NCI-H82 treated with DMSO at 0.1 percent for 48 hours (cell line): ENCODE results near the gene MGMT.

Experiments used
- DNase-seq: peaks from one replicate; lab custom pipeline; 2025; ENCODE audit not compliant: unreplicated experiment; lab: John Stamatoyannopoulos, UW

Gene MGMT

DNA sequence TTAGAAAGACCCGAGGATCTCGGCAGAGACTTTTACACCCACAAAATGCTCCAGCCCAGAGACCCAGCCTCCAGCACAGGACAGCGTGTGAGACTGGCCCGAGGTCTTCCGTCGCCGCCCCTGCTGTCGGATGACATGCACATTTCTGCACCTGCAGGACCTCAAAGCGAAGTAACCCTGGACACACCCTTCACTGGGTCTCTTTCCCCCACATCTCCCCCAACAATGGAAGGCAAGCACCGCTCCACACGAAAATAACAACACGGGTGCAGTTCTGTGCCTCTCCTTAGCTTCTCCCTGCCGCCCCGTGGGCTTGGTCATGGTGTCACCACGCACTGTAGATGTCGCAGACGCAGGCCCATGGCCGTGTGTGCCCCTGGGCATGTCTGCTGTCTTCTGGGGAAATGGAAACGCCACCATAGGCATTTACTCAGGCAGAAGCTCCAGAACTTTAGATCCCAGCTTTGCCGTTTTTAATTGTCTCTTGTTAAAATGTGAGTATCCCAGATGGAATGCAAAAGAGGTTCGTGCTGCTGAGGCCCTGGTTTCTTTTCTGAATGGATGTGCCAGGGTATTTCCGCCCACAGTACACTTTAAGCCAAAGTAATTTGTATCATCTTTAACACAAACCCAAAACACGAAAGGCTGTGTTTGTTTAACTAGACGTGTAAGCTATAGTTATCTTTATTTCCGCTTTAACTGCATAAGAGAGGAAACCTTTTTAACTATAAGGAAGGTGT, 237.9 kb downstream of the MGMT start:
- DNase-seq = no peak

DNA sequence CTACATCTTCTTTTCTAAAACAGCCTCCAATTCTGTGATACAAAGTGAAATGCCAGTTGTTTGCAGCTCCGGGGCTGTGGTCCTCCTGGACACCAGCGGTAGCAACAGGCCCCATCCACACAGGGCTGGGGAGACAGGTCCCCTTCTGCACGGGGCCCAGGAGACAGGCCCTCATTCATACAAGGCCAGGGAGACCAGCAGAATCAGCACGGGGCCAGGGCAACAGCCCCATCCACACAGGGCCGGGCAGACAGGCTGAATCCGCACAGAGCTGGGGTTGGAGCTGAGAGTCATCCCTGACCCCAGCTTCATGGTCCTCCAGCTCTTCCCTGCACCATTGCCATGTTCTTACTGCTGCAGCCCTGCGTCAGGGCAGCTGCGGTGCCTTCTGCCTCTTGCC, 238.6 kb downstream of the MGMT start:
- no peak for DNase-seq

DNA sequence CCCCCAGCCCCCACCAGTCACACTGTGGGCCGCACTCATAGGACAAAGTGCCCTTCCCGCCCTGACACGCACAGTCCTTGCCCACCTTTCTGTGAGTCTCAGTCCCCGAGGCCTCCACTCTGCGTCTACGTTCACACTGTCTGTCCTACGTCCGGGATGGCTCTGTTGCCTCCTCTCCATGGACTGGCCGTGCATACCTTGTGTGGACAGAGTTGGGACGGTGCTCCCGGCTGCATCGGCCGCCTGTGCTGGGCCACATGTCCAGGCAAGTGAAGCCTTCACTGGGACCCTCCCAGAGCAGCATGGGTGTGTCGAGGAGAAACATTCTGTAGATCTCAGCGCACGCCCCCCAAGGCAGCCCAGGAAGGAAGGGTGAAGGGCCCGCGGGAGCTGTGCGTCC, 239.0 kb downstream of the MGMT start:
- no peak for DNase-seq

DNA sequence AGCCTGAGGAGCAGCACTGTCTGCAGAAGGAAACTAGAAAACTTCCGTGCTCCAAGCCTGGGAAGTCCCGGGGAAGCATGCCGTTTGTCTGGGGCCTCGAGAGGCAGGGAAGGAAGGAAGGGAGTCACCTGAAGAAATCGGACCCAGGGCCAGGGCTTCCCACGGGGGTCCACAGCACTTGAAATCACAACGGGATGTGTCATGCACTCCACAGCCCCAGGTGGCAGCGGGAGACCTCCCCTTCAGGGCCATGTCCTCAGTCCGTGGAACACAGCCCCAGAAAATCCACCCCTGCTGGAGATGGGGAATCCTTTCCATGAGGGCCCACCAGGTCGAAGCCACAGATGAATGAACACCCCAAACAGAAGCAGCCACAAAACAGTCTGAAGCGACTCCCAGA, 239.5 kb downstream of the MGMT start:
- DNase-seq = no peak

DNA sequence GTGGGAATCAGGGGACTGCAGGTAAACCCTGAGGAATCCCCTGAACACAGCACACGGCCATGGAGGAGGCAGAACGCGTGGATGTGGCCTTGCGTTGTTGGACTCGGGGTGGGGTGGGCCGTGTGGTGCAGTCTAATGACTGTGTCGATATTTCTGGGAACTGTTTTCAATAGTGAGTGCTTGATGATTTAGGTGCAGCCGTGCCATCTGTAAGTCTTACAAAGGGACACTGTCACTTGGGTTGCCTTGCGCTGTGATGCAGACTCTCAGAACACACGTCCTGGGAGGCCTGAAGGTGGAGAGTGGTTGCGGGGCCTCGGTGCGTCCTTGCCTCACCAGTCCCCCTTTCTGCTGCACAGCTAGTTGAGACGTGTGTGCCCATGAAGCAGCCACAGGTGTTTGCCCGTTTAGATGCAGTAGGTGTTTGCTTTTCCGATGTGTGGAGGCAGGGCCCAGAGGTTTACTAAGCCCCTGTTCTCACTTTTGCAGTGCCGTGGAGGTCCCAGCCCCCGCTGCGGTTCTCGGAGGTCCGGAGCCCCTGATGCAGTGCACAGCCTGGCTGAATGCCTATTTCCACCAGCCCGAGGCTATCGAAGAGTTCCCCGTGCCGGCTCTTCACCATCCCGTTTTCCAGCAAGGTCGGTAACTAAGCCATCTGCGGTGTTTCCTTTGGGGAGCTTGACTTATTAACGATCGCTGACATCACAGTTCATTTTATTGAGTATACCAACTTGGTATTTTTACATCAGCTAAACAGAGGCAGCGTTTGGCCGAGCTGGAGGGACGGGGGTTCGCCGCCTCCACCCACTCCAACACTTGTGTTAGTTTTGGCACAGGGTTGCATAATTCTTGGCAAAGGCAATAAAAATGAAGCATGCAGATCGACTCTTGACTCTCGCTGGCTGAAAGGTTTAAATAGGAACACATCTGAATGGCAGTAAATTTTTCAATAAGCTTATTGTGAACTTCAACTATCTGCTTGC, 240.7 kb downstream of the MGMT start:
- DNase-seq = no peak

DNA sequence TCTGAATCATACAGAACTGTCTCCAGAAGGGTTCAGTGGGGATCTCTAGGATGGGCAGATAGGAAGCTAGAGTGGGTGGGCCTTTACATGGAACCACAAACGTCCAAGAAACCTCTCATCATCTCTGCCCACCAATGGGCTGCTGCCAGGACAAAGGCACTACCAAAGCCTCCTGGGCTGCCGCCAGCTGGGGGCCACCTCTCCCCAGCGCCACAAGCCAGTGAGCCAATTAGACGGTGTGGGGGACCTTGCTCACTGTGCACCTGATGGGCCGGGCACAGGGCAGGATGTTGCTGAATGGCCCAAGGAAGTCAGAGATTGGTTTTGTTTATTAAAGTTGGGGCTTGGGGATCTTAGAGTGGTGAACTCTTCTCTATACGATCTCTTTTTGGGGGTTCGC, 242.1 kb downstream of the MGMT start:
- no peak for DNase-seq

DNA sequence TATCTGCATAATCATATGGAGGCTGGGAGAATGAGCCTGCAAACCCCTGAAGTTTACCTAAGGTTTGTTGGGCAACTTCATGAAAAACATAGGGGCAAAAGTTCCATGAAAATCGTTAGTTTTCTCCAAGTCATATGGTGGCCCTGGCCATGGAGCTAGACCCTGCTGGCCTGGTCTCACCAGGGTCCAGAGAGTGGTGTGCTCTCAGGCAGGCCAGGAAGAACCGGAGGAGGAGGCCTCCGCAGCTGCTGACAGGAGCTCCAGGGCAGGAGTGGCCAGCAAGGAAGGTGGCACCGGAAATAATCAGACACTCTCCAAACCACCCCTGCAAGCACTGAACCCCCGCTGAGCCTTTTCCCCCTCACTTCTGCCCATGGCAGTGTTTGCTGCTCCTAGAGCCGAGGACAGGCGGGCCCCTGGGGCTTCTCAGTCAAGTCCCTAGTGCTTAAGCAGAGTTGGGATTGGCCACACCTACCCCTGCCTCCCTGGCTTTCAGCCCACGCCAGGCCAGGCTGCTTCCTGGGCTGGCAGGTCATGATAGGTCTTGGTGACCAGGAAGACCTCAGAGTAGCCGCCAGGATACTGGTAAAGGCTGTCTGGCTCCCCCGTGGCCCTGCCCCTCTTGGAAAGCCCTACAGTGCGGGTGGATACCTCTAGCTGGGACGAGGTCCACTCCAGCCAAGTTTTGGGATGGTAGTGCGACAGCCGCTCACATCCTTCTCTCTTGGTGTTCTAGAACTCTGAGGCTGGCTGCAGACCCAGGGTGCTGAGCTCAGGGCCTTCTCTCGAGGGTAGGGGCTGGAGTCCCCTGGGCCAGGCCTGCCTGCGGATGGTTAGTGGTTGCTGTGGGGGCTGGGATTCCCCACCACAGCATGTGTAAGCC, 242.8 kb downstream of the MGMT start:
- DNase-seq = no peak

DNA sequence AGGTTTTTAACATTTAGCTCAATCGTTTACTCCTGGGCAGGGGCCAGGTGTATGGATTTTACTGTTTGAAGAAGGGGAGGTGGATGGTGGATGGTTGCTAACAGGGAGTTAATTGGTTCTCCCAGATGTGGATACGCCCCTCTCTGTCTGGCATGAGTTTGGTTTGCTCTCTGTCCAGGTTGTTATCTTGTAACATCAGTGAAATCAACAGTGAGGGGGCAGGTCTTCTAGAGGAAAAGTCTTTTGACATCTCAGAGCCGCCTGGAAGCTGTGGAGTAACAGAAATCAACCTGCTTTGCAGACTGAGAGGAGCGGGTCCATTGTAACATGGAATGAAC, 243.4 kb downstream of the MGMT start:
- no peak for DNase-seq

DNA sequence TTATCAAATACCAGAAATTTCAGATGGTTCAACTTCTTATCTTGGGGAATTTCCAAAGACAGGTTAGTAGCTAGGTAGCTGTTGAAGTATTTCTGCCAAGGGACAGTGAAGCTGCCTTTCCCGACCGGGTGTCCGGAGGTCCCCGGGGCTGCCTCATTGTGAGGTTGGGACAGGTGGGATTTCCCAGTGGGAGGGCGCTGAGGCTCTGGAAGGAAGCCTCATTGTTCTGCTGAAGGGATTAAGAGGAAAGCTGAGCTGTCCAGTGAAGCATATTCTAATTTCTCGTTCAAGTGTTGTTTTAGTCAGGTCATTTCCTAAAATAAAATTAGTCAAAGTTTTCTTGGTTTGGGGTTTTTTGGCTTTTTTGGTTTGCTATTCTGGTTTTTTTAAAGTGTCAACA, 244.2 kb downstream of the MGMT start:
- no peak for DNase-seq

DNA sequence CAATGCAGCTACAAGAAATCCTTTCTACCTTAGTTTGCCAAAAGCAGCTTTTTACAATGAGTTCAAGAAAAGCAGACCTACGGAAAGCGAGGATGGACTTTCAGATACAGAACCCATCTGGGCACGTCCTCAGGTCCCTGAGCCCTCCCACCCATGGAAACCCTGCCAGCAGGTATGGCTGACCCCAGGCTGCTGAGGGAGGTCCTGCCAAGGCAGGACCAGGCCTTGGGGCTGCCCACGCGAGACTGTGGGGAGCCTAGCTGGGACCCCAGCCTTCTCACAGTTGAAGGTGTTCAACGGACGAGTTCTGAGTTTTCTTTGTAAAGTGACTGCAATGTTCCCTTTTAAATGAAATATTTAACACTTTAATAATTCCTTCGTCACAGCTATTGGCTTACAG, 245.0 kb downstream of the MGMT start:
- no peak for DNase-seq

DNA sequence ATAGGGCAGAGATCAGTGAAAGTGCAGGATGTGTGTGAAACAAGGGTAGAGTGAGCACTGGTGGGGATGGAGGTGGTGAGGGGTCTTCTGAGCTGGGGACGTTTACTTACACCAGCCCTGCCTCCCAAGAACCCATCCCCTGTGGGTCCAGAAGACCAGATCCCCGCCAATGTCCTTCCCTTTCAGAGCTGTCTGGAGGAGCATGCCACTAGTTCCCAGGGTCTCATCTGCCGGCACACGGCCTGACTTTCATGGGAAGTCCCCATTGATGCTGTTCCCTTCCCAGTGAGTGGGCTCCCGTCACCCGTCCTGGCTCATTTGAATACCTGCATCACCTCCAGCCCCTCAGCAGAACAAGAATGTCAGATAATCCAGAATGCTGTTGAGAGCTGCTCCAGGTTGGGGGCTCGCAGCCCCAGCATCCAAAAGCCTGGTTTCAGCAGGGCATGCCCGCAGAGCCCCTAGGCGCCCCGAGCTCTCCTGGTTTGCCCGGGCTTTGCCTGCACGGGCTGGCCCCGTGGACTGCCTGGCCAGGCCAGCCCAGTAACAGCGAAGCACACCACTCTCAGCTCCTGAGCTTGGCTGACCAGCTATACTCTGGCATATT, 246.7 kb downstream of the MGMT start:
- DNase-seq = no peak

DNA sequence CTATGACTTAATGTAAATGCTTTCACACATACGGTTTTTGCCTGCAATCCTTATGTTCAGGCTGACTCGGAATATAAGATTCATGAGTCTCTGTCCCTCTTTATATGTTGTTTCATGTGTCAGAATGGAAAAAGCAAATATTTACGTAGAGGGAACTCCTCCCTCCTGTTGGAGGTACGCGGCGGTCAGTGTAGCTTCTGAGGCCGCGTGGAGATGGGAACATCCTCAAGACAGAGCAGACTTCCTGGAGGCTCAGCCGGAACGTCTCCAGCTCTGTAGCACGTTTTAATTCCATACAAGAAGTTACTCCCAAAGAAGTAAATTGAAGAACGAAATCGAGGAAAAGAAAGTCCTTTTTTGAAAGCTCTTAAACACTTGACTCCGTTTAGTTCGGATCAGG, 248.8 kb downstream of the MGMT start:
- DNase-seq = no peak

DNA sequence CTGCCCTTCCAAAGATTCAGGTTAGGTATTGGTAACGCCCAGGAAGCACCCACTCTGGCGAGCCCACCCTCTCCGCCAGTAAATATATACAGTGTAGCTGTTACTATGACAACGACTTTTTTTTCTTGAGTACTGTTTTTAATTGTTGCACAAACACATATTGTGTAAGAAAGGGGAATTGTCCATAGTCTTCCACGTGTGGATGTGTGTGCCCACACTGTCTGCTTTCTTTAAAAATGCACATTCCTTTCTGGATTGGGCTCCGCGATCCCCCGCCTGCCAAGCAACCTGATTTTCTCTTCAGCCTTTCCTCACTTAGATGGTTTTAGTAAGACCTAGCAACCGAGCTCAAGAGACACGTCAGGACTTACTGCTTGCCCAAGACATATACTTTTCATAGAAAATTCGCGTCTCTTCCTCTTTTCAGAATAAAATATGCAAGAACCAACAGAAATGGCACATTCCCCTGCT, 249.2 kb downstream of the MGMT start:
- no peak for DNase-seq

DNA sequence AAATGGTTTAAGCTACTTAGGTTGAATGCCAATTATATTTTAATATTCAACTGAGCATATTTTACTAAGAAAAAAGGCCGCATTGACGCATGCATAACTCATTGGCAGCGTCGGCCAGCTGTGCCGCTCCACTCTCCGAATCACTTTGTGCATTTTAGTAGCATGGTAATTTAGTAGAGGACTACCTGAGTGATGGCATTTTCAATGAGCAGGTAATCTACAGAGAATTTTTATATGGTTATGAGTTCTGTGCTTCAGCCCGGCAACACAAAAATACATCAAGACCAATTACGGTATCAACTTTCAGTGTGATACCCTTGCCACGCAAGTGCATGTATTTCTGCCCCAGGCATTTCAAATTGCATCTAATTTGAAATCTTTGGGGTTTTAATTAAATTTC, 249.8 kb downstream of the MGMT start:
- DNase-seq = no peak

DNA sequence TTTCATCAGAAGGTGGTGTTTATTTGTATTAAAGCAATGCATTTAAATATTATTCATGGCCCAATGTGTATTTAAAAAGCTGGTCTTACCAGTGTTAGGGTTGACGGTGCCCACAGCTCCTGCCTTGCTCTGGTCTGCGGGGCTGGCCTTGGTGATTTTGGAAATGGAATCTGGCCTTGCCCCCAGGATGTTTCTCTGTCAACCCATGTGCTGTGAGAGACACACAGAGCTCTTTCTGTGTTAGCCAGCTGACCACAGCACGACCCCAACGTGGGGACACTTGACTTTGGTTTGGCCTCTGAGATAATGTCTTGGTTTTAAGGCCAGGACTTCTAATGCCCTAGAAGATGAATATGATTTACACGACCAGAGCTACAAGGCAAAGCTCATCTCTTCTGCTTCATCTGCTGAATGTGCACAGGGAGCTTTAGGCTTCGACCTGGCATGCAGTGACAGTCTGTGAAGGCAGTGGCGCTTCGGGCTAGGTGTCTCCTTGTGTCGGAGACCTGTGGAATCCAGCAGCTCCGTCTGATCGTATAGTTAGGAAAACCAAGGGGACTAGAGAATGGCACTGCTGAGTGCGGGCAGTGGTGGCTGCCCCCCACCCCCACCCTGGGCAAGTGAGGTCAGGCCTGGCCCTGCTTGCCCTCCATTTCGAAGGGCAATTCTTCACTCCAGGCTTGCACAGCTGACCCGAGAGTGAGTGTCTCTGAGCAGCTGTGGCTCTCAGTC, 250.9 kb downstream of the MGMT start:
- no peak for DNase-seq

DNA sequence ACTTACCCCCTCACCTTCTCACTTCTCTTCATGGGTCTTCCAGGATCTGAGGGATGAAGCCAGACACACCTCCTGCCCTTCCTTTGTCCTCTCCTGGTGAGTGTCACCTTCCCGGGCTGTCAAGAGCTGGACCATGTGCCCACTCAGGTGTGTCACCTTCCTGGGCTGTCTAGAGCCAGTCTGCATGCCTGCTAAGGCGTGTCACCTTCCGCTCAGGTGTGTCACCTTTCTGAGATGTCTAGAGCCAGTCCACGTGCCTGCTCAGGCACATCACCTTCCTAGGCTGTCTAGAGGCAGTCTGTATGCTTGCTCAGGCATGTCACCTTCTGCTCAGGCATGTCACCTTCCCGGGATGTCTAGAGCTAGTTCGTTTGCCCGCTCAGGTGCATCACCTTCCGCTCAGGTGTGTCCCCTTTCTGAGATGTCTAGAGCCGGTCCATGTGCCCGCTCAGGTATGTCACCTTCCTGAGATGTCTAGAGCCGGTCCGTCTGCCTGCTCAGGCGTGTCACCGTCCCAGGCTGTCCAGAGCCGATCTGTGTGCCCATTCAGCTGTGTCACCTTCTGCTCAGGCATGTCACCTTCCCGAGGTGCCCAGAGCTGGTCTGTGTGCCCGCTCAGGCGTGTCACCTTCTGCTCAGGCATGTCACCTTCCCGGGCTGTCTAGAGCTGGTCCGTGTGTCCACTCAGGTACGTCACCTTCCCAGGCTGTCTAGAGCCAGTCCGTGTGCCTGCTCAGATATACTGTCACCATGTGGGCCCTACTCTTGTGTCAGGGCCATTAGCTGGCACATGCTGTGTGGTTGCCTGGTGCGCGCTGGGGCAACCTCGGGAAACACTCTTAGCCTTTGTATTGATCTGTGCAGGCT, 251.7 kb downstream of the MGMT start:
- no peak for DNase-seq

DNA sequence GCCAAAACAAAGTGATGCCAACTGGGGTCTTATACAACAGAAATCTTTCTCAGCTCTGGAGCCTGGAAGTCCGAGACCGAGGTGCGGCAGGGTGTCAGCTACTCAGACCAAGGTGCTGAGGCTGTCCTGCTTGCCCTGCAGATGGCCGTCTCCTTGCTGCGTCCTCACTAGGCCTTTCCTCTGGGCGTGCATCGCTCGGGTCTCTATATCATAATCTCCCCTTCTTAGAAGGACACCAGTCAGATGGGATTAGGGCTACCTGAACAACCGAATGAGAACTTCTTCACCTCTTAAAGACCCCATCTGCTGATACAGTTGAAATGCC, 252.3 kb downstream of the MGMT start:
- DNase-seq = no peak

DNA sequence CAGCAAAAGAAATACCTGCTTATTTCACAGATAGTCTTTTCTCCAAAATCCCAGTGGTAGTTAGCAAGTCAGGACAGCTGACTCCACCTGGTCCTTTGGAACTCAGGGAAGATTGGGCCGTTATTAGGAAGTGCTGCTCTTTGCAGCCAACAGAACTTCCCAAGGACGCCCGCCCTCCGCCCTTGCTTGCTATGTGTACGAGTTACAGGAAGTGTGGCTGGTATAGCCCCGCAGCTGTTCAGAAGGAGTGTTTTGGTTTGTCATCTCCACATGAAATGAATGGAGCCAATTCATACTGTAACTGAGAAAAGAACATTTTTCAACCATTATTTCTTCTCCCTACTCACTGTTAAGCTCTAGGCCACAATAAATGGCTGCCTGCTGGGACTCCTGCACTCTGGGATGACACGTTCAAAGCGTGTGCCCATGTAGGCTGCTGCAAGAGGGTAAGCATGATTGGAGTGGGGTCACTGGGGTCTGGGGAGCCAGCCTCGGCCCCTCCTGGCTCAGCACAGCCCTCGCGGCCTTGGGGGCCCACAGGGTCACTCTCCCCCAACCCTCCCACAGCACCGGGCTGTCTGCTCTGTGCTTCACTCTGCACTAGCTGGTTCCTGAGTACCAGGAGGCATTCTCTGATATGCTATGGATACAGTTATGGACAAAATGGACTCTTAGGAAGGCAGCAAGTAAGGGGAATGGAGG, 253.0 kb downstream of the MGMT start:
- no peak for DNase-seq

DNA sequence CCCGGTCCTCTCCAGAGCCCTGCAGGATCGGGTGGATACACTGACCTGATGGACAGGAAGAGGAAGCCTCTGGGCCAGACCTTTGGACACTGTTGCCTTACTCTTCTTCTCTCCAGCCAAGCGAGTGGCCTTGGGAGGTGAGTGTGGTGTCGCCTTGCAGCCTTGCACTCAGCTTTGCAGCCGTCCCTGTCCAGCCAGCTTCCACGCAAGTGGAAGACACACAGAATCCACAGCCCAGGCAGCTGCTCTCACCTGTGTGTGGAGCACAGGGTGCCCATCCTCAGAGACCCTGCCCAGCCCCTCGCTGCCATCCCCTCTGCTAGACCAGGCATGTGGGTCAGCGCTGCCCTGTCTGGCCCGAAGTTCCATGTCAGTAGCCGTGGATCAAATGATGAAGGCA, 258.0 kb downstream of the MGMT start:
- DNase-seq = no peak
